CD4-positive, alpha-beta T cell treated with Interleukin-17A for 4 hours (primary cell): ENCODE data around the gene TEX29.

ENCODE experiments used
- DNase-seq: peaks from one replicate; pipeline ENCODE4 v3.0.0-alpha.2; 2020; ENCODE audit warnings: mixed read lengths

The TEX29 gene

GRCh38 chr13:111323549-111323948 lies 3.1 kb downstream of the TEX29 start:
- no peak for DNase-seq

GRCh38 chr13:111323950-111324651 lies 3.7 kb downstream of the TEX29 start:
- DNase-seq, result no peak

GRCh38 chr13:111324736-111325135 lies 4.3 kb downstream of the TEX29 start:
- DNase-seq, result no peak

GRCh38 chr13:111325146-111325890 lies 4.9 kb downstream of the TEX29 start:
- DNase-seq, result no peak

- DNase-seq, result no peak
Measured at GRCh38 chr13:111325941-111326620, 5.6 kb downstream of the TEX29 start.

- no peak for DNase-seq
Measured at GRCh38 chr13:111326621-111326965, 6.2 kb downstream of the TEX29 start.

GRCh38 chr13:111326981-111327642 lies 6.7 kb downstream of the TEX29 start:
- no peak for DNase-seq

- DNase-seq, result no peak
Measured at GRCh38 chr13:111327730-111328573, 7.5 kb downstream of the TEX29 start.

- DNase-seq, result no peak
Measured at GRCh38 chr13:111328574-111329410, 8.3 kb downstream of the TEX29 start.

- DNase-seq, result no peak
Measured at GRCh38 chr13:111329641-111330040, 9.2 kb downstream of the TEX29 start.

GRCh38 chr13:111330066-111330610 lies 9.7 kb downstream of the TEX29 start:
- DNase-seq, result no peak

- DNase-seq, result no peak
Measured at GRCh38 chr13:111335298-111335697, 14.9 kb downstream of the TEX29 start.

GRCh38 chr13:111336666-111337065 lies 16.2 kb downstream of the TEX29 start:
- DNase-seq, result no peak

- no peak for DNase-seq
Measured at GRCh38 chr13:111337206-111337605, 16.8 kb downstream of the TEX29 start.

GRCh38 chr13:111337741-111338140 lies 17.3 kb downstream of the TEX29 start:
- DNase-seq, result no peak

GRCh38 chr13:111338841-111339240 lies 18.4 kb downstream of the TEX29 start:
- DNase-seq, result no peak

GRCh38 chr13:111339366-111340143 lies 19.1 kb downstream of the TEX29 start:
- DNase-seq, result no peak

- DNase-seq, result no peak
Measured at GRCh38 chr13:111341886-111342285, 21.4 kb downstream of the TEX29 start.

- no peak for DNase-seq
Measured at GRCh38 chr13:111342721-111343120, 22.3 kb downstream of the TEX29 start.

GRCh38 chr13:111343186-111343805 lies 22.9 kb downstream of the TEX29 start:
- no peak for DNase-seq
